ENCODE measurements around the gene TOP2A.
A peak's percentile ranks its signal among the peaks of the same experiment; 100 is the strongest.
"Not testable (repeated sequence)": the region's sequence is repeated elsewhere in the genome, so short reads cannot be mapped to it uniquely, and the experiment has no call there.

Gene TOP2A

GRCh38 chr17:40372031-40372430, 45.7 kb downstream of the TOP2A start:
- H3K9me3 ChIP-seq (ENCODE audit: insufficient read depth, low read length) = peaks cover 14% of the 10 kb centered on the region; the same call in 1 of the 2 replicates
- H3K4me3 ChIP-seq (ENCODE audit: insufficient read length, low read depth) = no peak overlapping the region
- DNase-seq (ENCODE audit: low read depth, low spot score) = no peak
- H3K36me3 ChIP-seq (ENCODE audit: insufficient read depth, insufficient read length, low read length) = no peaks in the 10 kb centered on the region
- H3K9ac ChIP-seq (ENCODE audit: insufficient read length, low read depth) = no peak overlapping the region
- TF ChIP-seq ZNF274 (IDR thresholded peaks at IDR 0.05; ENCODE audit: low read depth, low read length) = no peak
- H3K4me1 ChIP-seq (ENCODE audit: insufficient read depth, insufficient read length) = no peaks in the 10 kb centered on the region
- H3K27me3 ChIP-seq (ENCODE audit: insufficient read depth, insufficient read length) = no peaks in the 10 kb centered on the region

DNA sequence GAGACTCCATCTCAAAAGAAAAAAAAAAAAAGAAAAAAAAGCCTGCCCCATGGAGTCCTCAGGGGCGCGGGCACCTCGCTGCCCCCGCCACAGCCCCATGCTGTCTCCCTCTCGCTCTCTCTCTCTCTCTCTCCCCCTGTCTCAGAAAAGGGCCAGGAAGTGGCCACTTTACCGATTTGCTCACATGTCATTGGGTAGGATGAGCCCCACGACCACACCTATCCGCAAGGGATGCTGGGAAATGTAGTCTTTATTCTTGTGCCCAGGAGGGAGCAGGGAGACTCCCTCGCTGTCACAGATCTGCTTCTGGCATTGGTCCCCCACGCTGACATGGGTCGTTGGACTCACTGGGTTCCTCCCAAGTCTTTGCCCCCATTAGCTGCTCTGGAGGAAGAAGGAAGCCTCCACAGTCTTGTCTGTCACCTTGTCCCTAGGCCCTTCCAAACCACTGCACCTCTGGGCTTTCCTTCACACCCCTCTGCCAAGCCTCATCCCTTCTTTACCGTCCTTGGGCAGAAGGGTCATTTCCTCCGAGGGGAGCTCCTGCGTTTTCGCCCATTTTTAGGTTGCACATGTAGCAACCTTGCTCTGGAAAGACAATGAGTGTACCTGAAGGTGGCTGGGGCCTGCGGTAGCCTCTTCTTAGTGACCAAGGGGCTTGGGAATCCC, 46.3 kb downstream of the TOP2A start:
- Histone ChIP-seq H3K9ac (ENCODE audit: insufficient read length, low read depth) (no peak overlapping the region), H3K36me3 (ENCODE audit: insufficient read depth, insufficient read length, low read length) (no peaks in the 10 kb centered on the region), H3K4me3 (ENCODE audit: insufficient read length, low read depth) (no peak overlapping the region), H3K4me1 (ENCODE audit: insufficient read depth, insufficient read length) (no peaks in the 10 kb centered on the region), H3K27me3 (ENCODE audit: insufficient read depth, insufficient read length) (no peaks in the 10 kb centered on the region), H3K9me3 (ENCODE audit: insufficient read depth, low read length) (peaks cover 14% of the 10 kb centered on the region; the same call in 1 of the 2 replicates)
- TF ChIP-seq YY1 (IDR thresholded peaks at IDR 0.05; ENCODE audit: insufficient read depth, insufficient read length) (no peak), SUZ12 (IDR thresholded peaks at IDR 0.05; ENCODE audit: extremely low read depth, insufficient read depth, insufficient read length) (no peak), ZNF274 (IDR thresholded peaks at IDR 0.05; ENCODE audit: low read depth, low read length) (no peak)
- DNase-seq (ENCODE audit: low read depth, low spot score) = no peak

GRCh38 chr17:40369923-40370322, 47.8 kb downstream of the TOP2A start:
- TF ChIP-seq ZNF274 (IDR thresholded peaks at IDR 0.05; ENCODE audit: low read depth, low read length) (no peak), SUZ12 (IDR thresholded peaks at IDR 0.05; ENCODE audit: extremely low read depth, insufficient read depth, insufficient read length) (no peak), YY1 (IDR thresholded peaks at IDR 0.05; ENCODE audit: insufficient read depth, insufficient read length) (no peak)
- Histone ChIP-seq H3K9me3 (ENCODE audit: insufficient read depth, low read length) (0 out of 2 replicates have a peak, but pooled peaks cover 1% of the 10 kb centered on the region), H3K4me3 (ENCODE audit: insufficient read length, low read depth) (no peak overlapping the region), H3K27me3 (ENCODE audit: insufficient read depth, insufficient read length) (no peaks in the 10 kb centered on the region), H3K36me3 (ENCODE audit: insufficient read depth, insufficient read length, low read length) (no peaks in the 10 kb centered on the region), H3K9ac (ENCODE audit: insufficient read length, low read depth) (no peak overlapping the region), H3K4me1 (ENCODE audit: insufficient read depth, insufficient read length) (peaks cover 1% of the 10 kb centered on the region)
- DNase-seq (ENCODE audit: low read depth, low spot score) = no peak

GRCh38 chr17:40367728-40368127, 50.0 kb downstream of the TOP2A start:
- H3K4me1 ChIP-seq (ENCODE audit: insufficient read depth, insufficient read length); H3K9ac ChIP-seq (ENCODE audit: insufficient read length, low read depth); H3K9me3 ChIP-seq (ENCODE audit: insufficient read depth, low read length); DNase-seq (ENCODE audit: low read depth, low spot score); H3K36me3 ChIP-seq (ENCODE audit: insufficient read depth, insufficient read length, low read length); H3K4me3 ChIP-seq (ENCODE audit: insufficient read length, low read depth): not testable (repeated sequence)
- H3K27me3 ChIP-seq (ENCODE audit: insufficient read depth, insufficient read length) = peaks cover 15% of the 10 kb centered on the region

DNA sequence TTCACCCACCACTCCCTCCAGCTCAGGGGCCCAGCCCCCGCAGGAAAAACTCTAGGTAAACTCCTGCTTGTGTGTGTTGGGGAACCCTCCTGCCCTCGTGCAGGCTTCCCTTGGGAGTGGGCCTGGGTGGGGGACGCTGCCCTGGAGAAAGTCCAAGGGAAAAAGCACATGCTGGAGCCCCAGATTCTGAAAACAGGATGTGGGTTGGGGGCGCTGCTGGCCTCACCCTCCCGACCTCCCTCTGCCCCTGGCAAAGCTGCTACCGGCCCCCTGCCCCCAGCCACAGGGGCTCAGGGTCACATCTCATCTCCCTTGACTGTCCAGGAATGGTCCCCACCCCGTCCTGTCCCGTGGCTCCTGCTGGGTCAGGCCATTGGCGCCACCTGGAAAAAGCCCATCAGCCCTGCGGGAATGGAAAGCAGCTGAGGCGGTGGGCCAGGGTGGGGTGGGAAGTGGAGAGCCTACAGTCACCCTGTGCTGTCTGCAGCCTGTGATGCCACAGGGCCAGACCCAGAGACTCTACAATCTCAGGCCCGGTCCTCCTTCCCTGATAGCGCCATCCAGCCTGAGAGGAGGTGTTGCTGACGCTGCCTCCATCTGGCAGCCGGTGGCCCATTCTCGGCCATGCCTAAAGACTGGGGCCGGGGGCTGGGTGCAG, 50.7 kb downstream of the TOP2A start:
- no peak overlapping the region for H3K9ac ChIP-seq (ENCODE audit: insufficient read length, low read depth)
- TF ChIP-seq SUZ12 (IDR thresholded peaks at IDR 0.05; ENCODE audit: extremely low read depth, insufficient read depth, insufficient read length) (no peak), YY1 (IDR thresholded peaks at IDR 0.05; ENCODE audit: insufficient read depth, insufficient read length) (no peak), ZNF274 (IDR thresholded peaks at IDR 0.05; ENCODE audit: low read depth, low read length) (no peak)
- peaks cover 22% of the 10 kb centered on the region for H3K27me3 ChIP-seq (ENCODE audit: insufficient read depth, insufficient read length)
- H3K9me3 ChIP-seq (ENCODE audit: insufficient read depth, low read length) = no peaks in the 10 kb centered on the region
- no peaks in the 10 kb centered on the region for H3K36me3 ChIP-seq (ENCODE audit: insufficient read depth, insufficient read length, low read length)
- DNase-seq (ENCODE audit: low read depth, low spot score) = no peak
- no peak overlapping the region for H3K4me3 ChIP-seq (ENCODE audit: insufficient read length, low read depth)
- H3K4me1 ChIP-seq (ENCODE audit: insufficient read depth, insufficient read length) = peaks cover 15% of the 10 kb centered on the region

- Histone ChIP-seq H3K4me1 (ENCODE audit: insufficient read depth, insufficient read length) (peaks cover 20% of the 10 kb centered on the region), H3K27me3 (ENCODE audit: insufficient read depth, insufficient read length) (peaks cover 28% of the 10 kb centered on the region), H3K9ac (ENCODE audit: insufficient read length, low read depth) (no peak overlapping the region), H3K9me3 (ENCODE audit: insufficient read depth, low read length) (no peaks in the 10 kb centered on the region), H3K36me3 (ENCODE audit: insufficient read depth, insufficient read length, low read length) (no peaks in the 10 kb centered on the region), H3K4me3 (ENCODE audit: insufficient read length, low read depth) (no peak overlapping the region)
- DNase-seq (ENCODE audit: low read depth, low spot score) = no peak
- TF ChIP-seq SUZ12 (IDR thresholded peaks at IDR 0.05; ENCODE audit: extremely low read depth, insufficient read depth, insufficient read length) = no peak
- TF ChIP-seq ZNF274 (IDR thresholded peaks at IDR 0.05; ENCODE audit: low read depth, low read length) = no peak
- TF ChIP-seq YY1 (IDR thresholded peaks at IDR 0.05; ENCODE audit: insufficient read depth, insufficient read length) = no peak
Observed at GRCh38 chr17:40366076-40366860, 51.4 kb downstream of the TOP2A start.

DNA sequence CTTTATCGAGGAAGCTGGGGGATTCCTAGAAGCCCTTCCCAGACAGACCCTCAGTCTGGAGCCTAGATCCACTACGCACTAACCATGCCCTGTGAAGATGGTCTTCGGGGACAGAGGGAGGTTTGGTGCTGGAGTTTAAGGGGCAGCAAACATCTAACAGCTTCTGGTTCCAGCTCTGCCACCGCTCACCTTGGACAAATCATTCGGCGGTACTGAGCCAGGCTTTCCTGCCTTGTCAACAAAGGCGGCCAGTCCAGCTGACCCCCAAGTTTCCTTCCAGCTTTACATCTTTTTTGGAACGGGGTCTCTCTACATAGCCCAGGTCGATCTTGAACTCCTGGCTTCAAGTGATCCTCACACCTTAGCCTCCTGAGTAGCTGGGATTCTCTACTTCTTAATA, 52.8 kb downstream of the TOP2A start:
- peaks cover 26% of the 10 kb centered on the region for H3K4me1 ChIP-seq (ENCODE audit: insufficient read depth, insufficient read length)

More for the DNA sequence above, 52.8 kb downstream of the TOP2A start:
- no peak for DNase-seq (ENCODE audit: low read depth, low spot score)
- peak overlapping the region; percentile 1 for H3K9ac ChIP-seq (ENCODE audit: insufficient read length, low read depth)
- TF ChIP-seq ZNF274 (IDR thresholded peaks at IDR 0.05; ENCODE audit: low read depth, low read length) (no peak), YY1 (IDR thresholded peaks at IDR 0.05; ENCODE audit: insufficient read depth, insufficient read length) (no peak), SUZ12 (IDR thresholded peaks at IDR 0.05; ENCODE audit: extremely low read depth, insufficient read depth, insufficient read length) (no peak)
- H3K4me3 ChIP-seq (ENCODE audit: insufficient read length, low read depth) = no peak overlapping the region
- no peaks in the 10 kb centered on the region for H3K9me3 ChIP-seq (ENCODE audit: insufficient read depth, low read length)
- peaks cover 37% of the 10 kb centered on the region for H3K27me3 ChIP-seq (ENCODE audit: insufficient read depth, insufficient read length)
- H3K36me3 ChIP-seq (ENCODE audit: insufficient read depth, insufficient read length, low read length) = no peaks in the 10 kb centered on the region

Measured in NT2/D1 (cell line).